VCaP (cell line): ENCODE measurements around the gene CEP55.

ENCODE experiments used
- H3K27ac ChIP-seq: fragments of 450-650 bp; 2 replicates; pipeline ENCODE4 v1.5.1; 2017
- TF ChIP-seq, protein P1 (sequence below): fragments of 450-650 bp; conservative IDR thresholded peaks from 2 replicates; pipeline ENCODE4 v1.5.1; 2017; ENCODE audit warnings: mild to moderate bottlenecking, moderate library complexity

The CEP55 gene

DNA sequence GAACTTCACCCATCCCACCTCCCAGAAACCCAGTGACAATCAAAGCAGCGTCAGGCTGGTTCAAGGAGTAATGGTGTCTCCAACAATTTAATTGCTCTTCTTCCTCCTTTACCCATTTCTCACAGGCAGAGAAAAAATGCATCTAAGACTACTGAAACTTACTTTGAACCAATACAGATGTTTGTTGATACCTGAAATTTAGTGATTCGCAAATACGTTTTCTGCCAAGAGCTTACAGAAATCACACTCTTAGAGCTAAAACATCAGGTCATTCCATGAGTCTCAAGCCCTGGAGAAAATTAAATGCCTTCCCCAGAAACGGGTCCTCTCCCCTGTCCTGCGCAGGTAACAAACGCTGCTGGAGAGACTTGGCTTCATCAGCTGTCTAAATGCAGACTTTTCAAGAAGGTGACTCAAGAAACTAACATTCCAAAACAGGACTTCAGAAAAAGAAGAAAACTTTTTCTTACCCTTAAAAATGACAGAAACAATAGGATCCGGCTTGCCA, 14.7 kb upstream of the CEP55 start:
- TF ChIP-seq, protein P1, sequence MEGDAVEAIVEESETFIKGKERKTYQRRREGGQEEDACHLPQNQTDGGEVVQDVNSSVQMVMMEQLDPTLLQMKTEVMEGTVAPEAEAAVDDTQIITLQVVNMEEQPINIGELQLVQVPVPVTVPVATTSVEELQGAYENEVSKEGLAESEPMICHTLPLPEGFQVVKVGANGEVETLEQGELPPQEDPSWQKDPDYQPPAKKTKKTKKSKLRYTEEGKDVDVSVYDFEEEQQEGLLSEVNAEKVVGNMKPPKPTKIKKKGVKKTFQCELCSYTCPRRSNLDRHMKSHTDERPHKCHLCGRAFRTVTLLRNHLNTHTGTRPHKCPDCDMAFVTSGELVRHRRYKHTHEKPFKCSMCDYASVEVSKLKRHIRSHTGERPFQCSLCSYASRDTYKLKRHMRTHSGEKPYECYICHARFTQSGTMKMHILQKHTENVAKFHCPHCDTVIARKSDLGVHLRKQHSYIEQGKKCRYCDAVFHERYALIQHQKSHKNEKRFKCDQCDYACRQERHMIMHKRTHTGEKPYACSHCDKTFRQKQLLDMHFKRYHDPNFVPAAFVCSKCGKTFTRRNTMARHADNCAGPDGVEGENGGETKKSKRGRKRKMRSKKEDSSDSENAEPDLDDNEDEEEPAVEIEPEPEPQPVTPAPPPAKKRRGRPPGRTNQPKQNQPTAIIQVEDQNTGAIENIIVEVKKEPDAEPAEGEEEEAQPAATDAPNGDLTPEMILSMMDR = no peak
- H3K27ac ChIP-seq = no peak overlapping the region

DNA sequence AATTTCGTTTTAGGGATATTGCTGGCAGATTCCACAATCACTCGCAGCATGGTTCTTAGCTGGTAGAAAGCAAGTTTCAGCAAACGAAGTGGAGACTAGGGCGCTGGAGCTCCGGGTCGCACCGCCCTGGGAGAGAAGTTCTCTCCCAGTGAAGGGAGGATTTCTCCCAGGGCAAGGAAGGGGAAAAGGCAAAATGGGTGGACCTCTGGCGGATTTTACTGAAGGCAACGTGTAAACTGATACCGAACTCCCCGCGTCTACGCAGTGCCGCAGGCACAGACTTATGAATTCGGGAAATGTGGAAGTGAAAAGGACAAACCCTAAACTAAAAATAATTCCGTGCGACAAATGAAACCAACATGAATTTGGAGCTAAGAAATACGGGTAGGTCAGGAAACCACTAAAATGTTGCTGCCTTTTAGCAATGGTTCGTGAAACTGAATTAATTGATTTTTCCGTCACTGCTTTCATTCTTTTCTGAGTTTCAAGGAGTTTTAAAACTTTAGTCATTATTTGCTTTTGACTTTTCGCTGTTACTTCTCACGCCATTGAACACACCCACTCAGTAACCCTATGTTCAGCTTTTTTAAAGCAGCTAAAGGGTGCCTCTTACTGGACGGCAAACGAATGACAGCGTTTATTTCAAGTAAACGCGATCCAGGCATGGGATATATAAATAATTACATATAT, 14.1 kb upstream of the CEP55 start, which contains the start of gene MYOF:
Gene MYOF (minus strand): TSS at position 190 of the 690 bp plus-strand sequence. CDS start 140 bp downstream, at position 50.
- TF ChIP-seq, protein P1 = peak; percentile 62
- no peak within 1 kb of the TSS for H3K27ac ChIP-seq

DNA sequence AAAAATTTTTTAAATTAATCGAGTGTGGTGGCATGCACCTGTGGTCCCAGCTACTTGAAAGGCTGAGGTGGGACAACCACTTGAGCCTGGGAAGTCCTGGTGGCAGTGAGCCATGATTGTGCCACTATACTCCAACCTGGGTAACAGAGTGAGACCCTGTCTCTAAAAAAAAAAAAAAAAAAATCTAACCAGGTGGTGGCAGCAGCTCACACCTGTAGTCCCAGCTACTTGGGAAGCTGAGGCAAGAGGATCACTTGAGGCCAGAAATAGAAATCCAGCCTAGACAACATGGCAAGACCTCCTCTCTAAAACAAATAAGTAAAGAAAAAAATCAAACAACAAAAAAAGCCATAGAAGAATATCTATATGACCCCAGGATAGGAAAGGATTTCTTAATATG, 10.7 kb upstream of the CEP55 start:
- H3K27ac ChIP-seq = no peak overlapping the region
- TF ChIP-seq, protein P1 = peak; percentile 50

DNA sequence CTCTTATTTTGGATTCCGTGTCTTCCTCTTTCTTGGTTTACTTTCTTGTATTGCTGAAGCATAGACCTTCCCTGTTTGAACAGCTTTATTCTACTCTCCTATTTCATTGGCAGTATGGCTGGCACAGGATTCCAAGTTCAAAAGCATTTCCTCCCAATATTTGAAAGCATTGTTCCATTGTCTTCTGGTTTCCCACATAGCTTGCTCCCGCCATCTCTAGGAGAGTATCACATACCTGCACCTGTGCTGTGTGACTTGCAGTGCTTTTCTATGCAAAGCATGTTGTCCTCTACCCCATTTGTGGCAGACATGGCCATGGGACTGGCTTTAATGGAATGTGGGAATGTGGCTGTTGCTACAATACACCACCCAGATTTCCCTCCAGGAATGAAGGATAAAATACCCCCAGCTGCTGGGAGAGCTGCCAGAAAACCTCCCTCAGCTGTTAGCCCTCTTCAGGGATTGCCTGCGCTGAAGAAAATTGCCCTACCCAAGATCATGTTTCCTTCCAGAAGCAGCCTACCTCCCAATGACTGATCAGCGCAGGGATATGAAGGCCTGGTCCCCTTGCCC, 7.4 kb upstream of the CEP55 start:
- TF ChIP-seq, protein P1 = no peak
- no peak overlapping the region for H3K27ac ChIP-seq

DNA sequence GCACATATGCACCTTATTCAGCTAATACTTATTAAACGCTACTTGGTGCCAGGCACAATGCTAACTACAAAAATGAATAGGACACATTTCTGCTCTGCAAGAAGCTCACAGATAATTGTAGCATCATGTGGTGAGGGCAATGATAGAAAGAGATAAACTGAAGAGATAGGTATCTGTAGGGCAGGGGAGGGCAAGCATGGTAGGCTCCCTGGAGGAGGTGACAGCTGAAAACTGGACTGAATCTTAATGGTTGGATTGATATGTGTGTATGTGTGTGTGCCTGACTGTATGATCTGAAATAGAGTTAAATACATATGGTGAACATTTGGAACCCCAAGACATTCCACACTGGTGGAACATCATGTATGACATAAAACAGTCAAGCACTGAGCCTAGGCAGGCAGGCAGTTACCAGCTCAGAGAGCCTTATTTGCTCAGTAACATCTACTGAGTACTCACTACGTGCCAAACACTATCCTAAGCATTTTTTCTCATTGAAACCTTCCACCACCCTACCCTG, 4.8 kb upstream of the CEP55 start:
- no peak overlapping the region for H3K27ac ChIP-seq
- TF ChIP-seq, protein P1 = no peak

DNA sequence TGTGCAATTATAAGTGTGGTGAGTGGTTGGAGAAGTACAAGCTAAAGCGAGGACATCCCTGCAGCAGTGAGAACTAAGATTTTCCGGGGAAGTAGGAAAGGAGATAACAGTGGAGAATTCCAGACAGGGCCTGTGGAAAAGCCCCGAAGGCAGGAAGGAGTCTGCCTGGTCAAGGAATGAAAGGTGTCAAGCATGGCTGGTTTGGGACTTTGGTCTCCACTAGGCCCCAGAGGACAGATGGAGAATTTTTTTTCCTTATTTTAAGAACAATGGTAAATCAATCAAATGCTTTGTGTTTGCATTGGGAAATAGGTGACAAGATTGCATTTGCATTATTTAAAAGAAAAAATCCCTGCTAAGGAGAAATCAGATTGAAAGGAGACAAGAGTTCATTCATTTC, 3.2 kb upstream of the CEP55 start:
- TF ChIP-seq, protein P1 = no peak
- no peak overlapping the region for H3K27ac ChIP-seq

DNA sequence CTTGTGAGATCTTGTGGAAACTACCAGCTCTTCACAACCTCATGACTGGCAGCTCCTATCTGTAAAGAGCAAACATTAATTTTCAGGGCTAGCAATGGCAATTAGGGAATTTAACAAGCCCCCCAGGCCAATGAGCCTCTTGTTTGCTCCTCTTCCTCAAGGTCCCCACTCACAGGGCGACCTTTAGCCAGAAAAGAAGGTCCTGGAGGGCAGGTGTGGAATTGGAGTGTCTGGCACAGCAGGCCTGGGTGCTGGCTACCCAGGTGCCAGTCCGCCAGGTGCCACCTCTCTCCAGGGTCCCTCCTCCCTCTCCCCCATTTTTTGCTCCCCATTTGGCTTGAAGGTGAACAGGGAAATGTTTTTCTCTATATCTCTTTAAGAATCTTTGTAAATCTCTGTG, 1.9 kb upstream of the CEP55 start:
- no peak overlapping the region for H3K27ac ChIP-seq
- TF ChIP-seq, protein P1 = no peak
